GM21423 (cell line): ENCODE data around the gene FOXP1.
A peak's percentile ranks its signal among the peaks of the same experiment; 100 is the strongest.
"Not testable (repeated sequence)": the region's sequence is repeated elsewhere in the genome, so short reads cannot be mapped to it uniquely, and the experiment has no call there.

ENCODE experiments used
- ATAC-seq: cut with Tn5 transposase; IDR thresholded peaks from one replicate; pipeline ENCODE4 v1.9.1; 2021; ENCODE audit warnings: mild to moderate bottlenecking, moderate library complexity; ENCODE audit not compliant: unreplicated experiment

Gene FOXP1

GRCh38 chr3:71002298-71002697 lies 581.2 kb downstream of the FOXP1 start:
- no peak for ATAC-seq

- no peak for ATAC-seq
Measured at GRCh38 chr3:71001303-71001830, 582.2 kb downstream of the FOXP1 start.

- no peak for ATAC-seq
Measured at GRCh38 chr3:71000483-71000882, 583.0 kb downstream of the FOXP1 start.

- no peak for ATAC-seq
Measured at GRCh38 chr3:70999730-71000129, 583.8 kb downstream of the FOXP1 start.

- ATAC-seq: no peak
Measured at GRCh38 chr3:70996082-70996481, 587.4 kb downstream of the FOXP1 start.

- ATAC-seq: no peak
Measured at GRCh38 chr3:70994644-70995043, 588.9 kb downstream of the FOXP1 start.

- ATAC-seq: no peak
Measured at GRCh38 chr3:70992562-70993204, 590.8 kb downstream of the FOXP1 start.

GRCh38 chr3:70992131-70992530 lies 591.4 kb downstream of the FOXP1 start:
- ATAC-seq: no peak

GRCh38 chr3:70990723-70991122 lies 592.8 kb downstream of the FOXP1 start:
- no peak for ATAC-seq

GRCh38 chr3:70990185-70990584 lies 593.3 kb downstream of the FOXP1 start:
- ATAC-seq: no peak

- no peak for ATAC-seq
Measured at GRCh38 chr3:70989174-70989573, 594.4 kb downstream of the FOXP1 start.

GRCh38 chr3:70988111-70988510 lies 595.4 kb downstream of the FOXP1 start:
- no peak for ATAC-seq

- ATAC-seq: no peak
Measured at GRCh38 chr3:70985572-70985971, 598.0 kb downstream of the FOXP1 start.

GRCh38 chr3:70984776-70985482 lies 598.6 kb downstream of the FOXP1 start:
- no peak for ATAC-seq

- ATAC-seq: peak; percentile 63
Measured at GRCh38 chr3:70982700-70983140, 600.8 kb downstream of the FOXP1 start.

- peak; percentile 3 for ATAC-seq
Measured at GRCh38 chr3:70982284-70982683, 601.2 kb downstream of the FOXP1 start.

- no peak for ATAC-seq
Measured at GRCh38 chr3:70981231-70981880, 602.2 kb downstream of the FOXP1 start.

- ATAC-seq: no peak
Measured at GRCh38 chr3:70980646-70981170, 602.8 kb downstream of the FOXP1 start.

GRCh38 chr3:70979983-70980645 lies 603.4 kb downstream of the FOXP1 start:
- ATAC-seq: no peak

- ATAC-seq: no peak
Measured at GRCh38 chr3:70977712-70978111, 605.8 kb downstream of the FOXP1 start.

GRCh38 chr3:70975981-70976380 lies 607.5 kb downstream of the FOXP1 start:
- ATAC-seq: not testable (repeated sequence)
